Activated T-cell treated with anti-CD3 and anti-CD28 coated beads, Interleukin-2, amount 50 U/mL, for 1 hour (primary cell): ENCODE data around the gene HNRNPD.
"Not testable (repeated sequence)": the region's sequence is repeated elsewhere in the genome, so short reads cannot be mapped to it uniquely, and the experiment has no call there.

Source experiments
- DNase-seq: peaks from one replicate; pipeline ENCODE4 v3.0.0-alpha.2; 2020

The HNRNPD gene

GRCh38 chr4:82372517-82373485 lies 990 bp downstream of the HNRNPD start:
- peak; percentile 63 for DNase-seq

DNA sequence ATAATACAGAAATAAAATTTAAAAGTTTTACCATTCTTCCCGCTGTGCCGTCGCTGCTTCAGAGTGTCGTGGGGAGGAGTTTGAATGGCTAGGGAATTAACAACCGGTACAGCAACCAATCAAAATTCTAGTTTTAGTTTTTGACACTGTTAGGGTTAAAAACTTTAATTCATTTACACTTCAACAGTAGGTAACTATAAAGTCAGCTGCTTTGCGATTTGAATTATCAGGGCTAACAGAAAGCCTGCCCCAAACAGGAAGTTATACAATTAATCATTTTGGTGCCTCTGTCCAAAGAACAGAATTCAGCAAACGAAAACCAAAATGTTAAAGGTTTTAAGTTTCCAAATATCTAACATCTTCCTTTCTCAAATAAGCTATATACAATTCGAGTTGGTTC lies 2.3 kb downstream of the HNRNPD start:
- DNase-seq: no peak

GRCh38 chr4:82367438-82368097 lies 6.2 kb downstream of the HNRNPD start:
- no peak for DNase-seq

DNA sequence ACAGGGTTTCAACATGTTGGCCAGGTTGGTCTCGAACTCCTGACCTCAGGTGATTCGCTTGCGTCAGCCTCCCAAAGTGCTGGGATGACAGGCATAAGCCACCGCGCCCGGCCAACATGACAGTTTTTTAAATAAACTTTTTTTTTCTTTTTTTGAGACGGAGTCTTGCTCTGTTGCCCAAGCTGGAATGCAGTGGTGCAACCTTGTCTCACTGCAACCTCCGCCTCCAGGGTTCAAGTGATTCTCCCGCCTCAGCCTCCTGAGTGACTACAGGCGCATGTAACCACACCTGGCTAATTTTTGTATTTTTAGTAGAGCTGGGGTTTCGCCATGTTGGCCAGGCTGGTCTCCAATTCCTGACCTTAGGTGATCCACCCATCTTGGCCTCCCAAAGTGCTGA lies 7.4 kb downstream of the HNRNPD start:
- not testable (repeated sequence) for DNase-seq

GRCh38 chr4:82363896-82364487 lies 9.8 kb downstream of the HNRNPD start:
- DNase-seq: no peak

GRCh38 chr4:82362565-82362964 lies 11.2 kb downstream of the HNRNPD start:
- DNase-seq: no peak

DNA sequence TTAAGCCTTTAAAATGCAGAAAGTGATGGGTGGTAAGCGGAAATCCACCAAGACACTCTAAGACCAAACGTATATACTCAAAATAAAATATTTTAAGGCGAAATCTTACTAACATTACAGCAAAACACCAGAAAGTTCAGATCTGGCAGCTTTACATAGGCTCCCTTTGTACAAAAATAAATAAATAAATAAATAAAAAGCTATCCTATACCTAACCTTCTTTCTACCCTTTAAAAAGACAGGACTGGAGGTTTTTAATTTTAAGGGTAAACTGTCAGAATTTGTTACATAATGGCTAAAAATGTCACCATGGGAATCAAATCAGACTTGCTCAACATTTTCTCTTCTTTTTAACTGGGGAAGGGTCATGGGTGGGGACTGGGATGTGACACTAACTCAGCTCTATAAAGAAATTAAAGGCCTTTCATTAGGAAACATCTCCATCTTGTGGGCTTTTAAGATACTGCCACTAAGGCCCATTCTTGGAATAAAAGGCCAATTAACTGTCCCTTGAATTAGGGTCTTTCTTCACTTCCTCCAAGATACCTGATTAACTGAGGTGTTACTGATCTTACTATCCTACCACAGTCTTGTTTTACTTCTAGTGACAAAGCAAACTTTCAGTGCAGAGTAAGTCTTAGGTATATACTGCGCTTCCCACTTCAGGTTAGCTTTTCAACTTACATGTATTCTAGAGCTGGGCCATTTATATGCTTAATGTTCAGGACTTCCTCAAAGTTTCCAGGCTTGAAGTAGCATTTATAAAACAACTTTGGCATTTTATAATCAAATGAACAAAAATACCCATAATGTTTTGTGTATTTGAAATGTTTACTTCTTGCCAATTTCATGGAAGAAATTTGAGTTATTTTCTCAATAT lies 13.3 kb downstream of the HNRNPD start:
- DNase-seq: no peak

DNA sequence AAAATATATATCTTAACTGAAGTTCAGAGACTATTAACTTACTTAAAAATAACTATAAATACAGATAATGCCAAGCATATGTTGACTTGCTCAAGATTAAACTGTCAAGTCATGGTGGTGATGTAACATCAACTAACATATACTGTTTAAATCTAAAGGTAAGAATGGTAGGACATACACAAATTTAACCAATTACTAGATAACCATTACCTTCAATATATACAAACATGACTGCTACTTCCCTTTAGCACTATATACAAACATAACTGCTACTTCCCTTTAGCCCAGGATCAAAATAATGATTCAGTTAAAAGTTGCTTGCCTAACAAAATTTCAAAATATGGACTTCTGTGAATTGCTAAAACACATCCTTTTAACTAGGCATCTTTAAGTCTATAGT lies 14.9 kb downstream of the HNRNPD start:
- DNase-seq: no peak

DNA sequence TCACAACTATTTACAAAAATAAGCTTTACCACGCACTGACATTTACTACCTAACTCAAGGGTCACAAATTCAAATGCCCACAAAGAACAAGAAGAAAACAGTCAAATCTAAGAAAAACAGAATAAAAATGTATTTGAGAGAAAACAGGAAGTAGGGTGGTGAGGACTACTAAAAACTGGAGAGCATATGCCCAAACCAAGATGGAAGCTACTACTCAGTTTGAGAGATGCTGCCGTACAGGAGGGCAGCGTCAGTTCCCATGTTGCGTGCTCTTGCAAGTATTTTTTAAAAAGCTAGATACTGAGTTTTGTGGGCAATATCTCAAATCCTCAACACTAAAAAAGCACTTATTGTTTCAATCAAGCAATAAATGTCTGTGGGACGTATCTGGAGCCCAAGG lies 16.2 kb downstream of the HNRNPD start:
- no peak for DNase-seq

- DNase-seq: no peak
These were observed 19.0 kb downstream of the HNRNPD start for GRCh38 chr4:82354788-82355187.

DNA sequence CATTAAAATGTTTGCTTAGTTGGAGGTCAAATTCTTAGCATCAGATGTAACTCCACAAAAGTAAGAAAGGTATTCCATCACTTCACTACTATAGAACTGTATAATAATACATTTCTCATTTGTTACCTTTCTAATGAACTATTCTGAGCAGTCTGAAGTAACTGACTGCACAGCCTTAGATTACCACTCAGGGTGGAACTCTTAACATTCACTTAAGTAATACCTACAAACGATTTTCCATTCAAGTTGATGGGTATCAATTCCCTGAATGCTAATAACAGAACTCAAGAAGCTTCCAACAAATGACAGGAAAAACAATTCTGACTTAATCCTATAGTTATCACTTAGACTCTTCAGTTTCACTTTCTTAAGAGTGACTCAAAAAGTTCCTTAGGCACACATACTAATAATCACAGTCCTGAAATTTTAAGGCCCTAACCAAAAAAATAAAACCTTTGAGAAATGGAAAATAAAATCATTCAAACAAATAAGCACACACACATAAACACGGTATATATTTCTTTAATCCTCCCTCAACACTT lies 20.9 kb downstream of the HNRNPD start:
- DNase-seq: no peak

DNA sequence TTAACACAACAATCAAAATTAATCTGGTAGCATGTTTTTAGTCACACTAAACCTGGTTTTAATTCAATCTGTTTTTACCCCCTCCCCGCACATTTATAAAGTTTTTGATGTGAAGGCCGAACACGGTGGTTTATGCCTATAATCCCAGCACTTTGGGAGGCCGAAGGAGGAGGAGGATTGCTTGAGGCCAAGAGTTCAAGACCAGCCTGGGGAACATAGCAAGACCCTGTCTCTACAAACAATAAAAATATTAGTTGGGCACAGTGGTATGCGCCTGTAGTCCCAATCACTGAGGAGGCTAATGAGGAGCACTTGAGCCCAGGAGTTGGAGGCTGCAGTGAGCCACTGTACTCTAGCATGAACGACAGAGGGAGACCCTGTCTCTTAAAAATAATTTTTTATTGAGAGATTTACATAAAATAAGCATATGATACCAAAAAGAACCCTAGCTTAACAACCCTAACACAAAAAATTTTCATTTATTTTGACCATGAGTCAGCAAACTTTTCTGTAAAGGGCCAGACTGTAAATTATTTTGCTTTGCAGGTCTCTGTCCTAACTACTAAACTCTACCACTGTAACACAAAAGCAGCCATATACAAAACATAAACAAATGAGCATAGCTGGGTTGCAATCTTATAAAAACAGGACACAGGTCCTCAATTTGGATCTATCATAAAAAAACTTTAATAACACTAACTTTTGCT lies 21.5 kb downstream of the HNRNPD start:
- DNase-seq: no peak

- no peak for DNase-seq
These were observed 27.7 kb downstream of the HNRNPD start for GRCh38 chr4:82346126-82346525.

DNA sequence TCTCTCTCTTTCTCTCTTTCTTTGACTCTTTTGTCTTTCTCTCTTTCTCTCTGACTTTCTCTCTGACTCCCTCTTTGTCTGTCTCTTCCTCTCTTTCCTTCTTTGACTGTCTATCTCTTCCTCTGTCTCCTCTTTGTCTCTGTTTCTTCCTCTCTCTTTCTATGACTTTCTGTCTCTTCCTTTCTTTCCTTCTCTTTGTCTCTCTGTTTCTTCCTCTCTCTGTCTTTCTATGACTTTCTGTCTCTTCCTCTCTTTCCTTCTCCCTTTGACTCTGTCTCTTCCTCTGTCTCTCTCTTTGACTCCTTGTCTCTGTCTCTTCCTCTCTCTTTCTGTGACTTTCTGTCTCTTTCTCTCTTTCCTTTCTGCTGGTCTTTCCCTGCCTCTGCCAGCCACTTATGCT lies 38.7 kb downstream of the HNRNPD start:
- DNase-seq: no peak

DNA sequence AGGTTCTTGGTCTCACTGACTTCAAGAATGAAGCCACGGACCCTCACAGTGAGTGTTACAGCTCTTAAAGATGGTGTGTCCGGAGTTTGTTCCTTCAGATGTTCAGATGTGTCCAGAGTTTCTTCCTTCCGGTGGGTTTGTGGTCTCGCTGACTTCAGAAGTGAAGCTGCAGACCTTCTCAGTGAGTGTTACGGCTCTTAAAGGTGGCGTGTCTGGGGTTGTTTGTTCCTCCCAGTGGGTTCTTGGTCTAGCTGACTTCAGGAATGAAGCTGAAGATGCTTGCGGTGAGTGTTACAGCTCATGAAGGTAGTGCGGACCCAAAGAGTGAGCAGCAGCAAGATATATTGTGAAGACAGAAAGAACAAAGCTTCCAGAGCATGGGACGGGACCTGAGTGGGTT lies 40.1 kb downstream of the HNRNPD start:
- not testable (repeated sequence) for DNase-seq

- no peak for DNase-seq
These were observed 42.0 kb downstream of the HNRNPD start for GRCh38 chr4:82331814-82332213.

- DNase-seq: no peak
These were observed 53.4 kb downstream of the HNRNPD start for GRCh38 chr4:82320351-82320750.

DNA sequence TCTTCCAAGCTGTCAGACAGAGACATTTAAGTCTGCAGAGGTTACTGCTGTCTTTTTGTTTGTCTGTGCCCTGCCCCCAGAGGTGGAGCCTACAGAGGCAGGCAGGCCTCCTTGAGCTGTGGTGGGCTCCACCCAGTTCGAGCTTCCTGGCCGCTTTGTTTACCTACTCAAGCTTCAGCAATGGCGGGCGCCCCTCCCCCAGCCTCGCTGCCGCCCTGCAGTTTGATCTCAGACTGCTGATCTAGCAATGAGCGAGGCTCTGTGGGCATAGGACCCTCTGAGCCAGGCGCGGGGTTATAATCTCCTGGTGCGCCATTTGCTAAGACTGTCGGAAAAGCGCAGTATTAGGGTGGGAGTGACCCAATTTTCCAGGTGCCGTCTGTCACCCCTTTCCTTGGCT lies 70.7 kb downstream of the HNRNPD start:
- not testable (repeated sequence) for DNase-seq
